H1 (cell line): ENCODE measurements around the gene IFIT5. TPM values are rescaled to one million over a fixed set of nuclear protein-coding genes. Genes with fewer than 3 reads are reported as not detected.

Source experiments
- CTCF ChIA-PET: fragments of 300-600 bp; sonication (Branson Sonifier 250); formaldehyde crosslinking; loops from one replicate; lab custom pipeline; 2021; ENCODE audit not compliant: partially characterized antibody; lab: Charles Lee
- POLR2A ChIA-PET: fragments of 300-600 bp; sonication (Branson Sonifier 250); formaldehyde crosslinking; loops from one replicate; lab custom pipeline; 2021; ENCODE audit warnings: inconsistent platforms; ENCODE audit not compliant: partially characterized antibody; lab: Charles Lee
- DNase-seq, 2 experiments: peaks; one replicate each; pipeline versions ENCODE4 v3.0.0 to v3.0.0-alpha.2; 2010 to 2022; ENCODE audit warnings: low spot score in 2 of 2, low read depth in 1 of 2, mixed read lengths in 1 of 2
- FAIRE-seq: peaks from 2 replicates; lab custom pipeline; 2011; peaks lifted over from hg19 to GRCh38; lab: Jason Lieb, UNC
- H2AFZ ChIP-seq: 2 replicates; pipeline ENCODE4 v1.8.1; 2012; ENCODE audit warnings: low read length, inconsistent platforms
- H2AK5ac ChIP-seq: 2 replicates; pipeline ENCODE4 v1.6.1; 2013; ENCODE audit warnings: low read depth, low read length
- H2BK120ac ChIP-seq: replicated peaks from 2 replicates; pipeline ENCODE3; 2013; ENCODE audit warnings: low read depth, low read length, inconsistent platforms
- H2BK12ac ChIP-seq: 2 replicates; pipeline ENCODE4 v1.6.1; 2013; ENCODE audit warnings: low read depth, low read length
- H2BK15ac ChIP-seq: 2 replicates; pipeline ENCODE4 v1.6.1; 2013; ENCODE audit warnings: low read length
- H2BK20ac ChIP-seq: 2 replicates; pipeline ENCODE4 v1.6.1; 2013; ENCODE audit warnings: low read length
- H2BK5ac ChIP-seq: 2 replicates; pipeline ENCODE4 v1.6.1; 2013; ENCODE audit warnings: low read depth, low read length
- H3K14ac ChIP-seq: 2 replicates; pipeline ENCODE4 v1.6.1; 2013; ENCODE audit warnings: inconsistent platforms; ENCODE audit not compliant: insufficient read length
- H3K18ac ChIP-seq: 2 replicates; pipeline ENCODE4 v1.6.1; 2013; ENCODE audit warnings: low read length; ENCODE audit errors: extremely low read depth
- H3K23ac ChIP-seq: 2 replicates; pipeline ENCODE4 v1.6.1; 2013; ENCODE audit warnings: inconsistent platforms; ENCODE audit not compliant: insufficient read length
- H3K23me2 ChIP-seq: 2 replicates; pipeline ENCODE4 v1.6.1; 2013; ENCODE audit warnings: low read depth, low read length
- H3K27ac ChIP-seq: 2 replicates; pipeline ENCODE4 v1.6.1; 2011; ENCODE audit warnings: low read depth, low read length, inconsistent platforms
- H3K27me3 ChIP-seq, 4 experiments: replicated peaks in 1 of 4; 1 replicate in 1 of 4; 2 replicates in 3 of 4; pipeline versions ENCODE4 v1.6.1 to v1.8.1; 2011 to 2013; ENCODE audit warnings: low read length in 3 of 4, mild to moderate bottlenecking in 3 of 4, inconsistent platforms in 2 of 4, mixed read lengths in 2 of 4, moderate library complexity in 1 of 4; ENCODE audit not compliant: control insufficient read depth in 3 of 4, insufficient read depth in 3 of 4; ENCODE audit errors: extremely low read depth in 1 of 4
- H3K36me3 ChIP-seq, 4 experiments: 2 replicates each; pipeline versions ENCODE4 v1.6.1 to v1.8.1; 2011 to 2013; ENCODE audit warnings: mild to moderate bottlenecking in 4 of 4, low read length in 3 of 4, moderate library complexity in 2 of 4, control low read depth in 1 of 4, inconsistent platforms in 1 of 4; ENCODE audit not compliant: insufficient read depth in 4 of 4, control insufficient read depth in 2 of 4
- H3K4ac ChIP-seq: replicated peaks from 2 replicates; pipeline ENCODE3; 2013; ENCODE audit warnings: low read length, low read depth, mixed read lengths, inconsistent platforms; ENCODE audit not compliant: insufficient read length
- H3K4me1 ChIP-seq, 4 experiments: replicated peaks in 1 of 4; 1 replicate in 1 of 4; 2 replicates in 3 of 4; pipeline versions ENCODE4 v1.6.1 to v1.8.1; 2011 to 2013; ENCODE audit warnings: low read length in 3 of 4, inconsistent platforms in 2 of 4, mixed read lengths in 1 of 4; ENCODE audit not compliant: insufficient read depth in 4 of 4, control insufficient read depth in 3 of 4
- H3K4me2 ChIP-seq, 2 experiments: 2 replicates each; pipeline versions ENCODE4 v1.6.1 to v1.8.1; 2011 to 2013; ENCODE audit warnings: low read depth in 2 of 2, low read length in 2 of 2, control low read depth in 1 of 2, inconsistent platforms in 1 of 2, mild to moderate bottlenecking in 1 of 2; ENCODE audit not compliant: insufficient read depth in 1 of 2
- H3K4me3 ChIP-seq, 4 experiments: fragments of 200-600, 300-600 bp in 1 of 4; sonication (generic), shearing (Covaris generic), sonication (Bioruptor Twin) in 1 of 4; 2 replicates each; pipeline versions ENCODE4 v1.5.1 to v1.8.1; 2011 to 2016; ENCODE audit warnings: low read length in 4 of 4, low read depth in 3 of 4, control low read depth in 2 of 4, inconsistent platforms in 2 of 4, mild to moderate bottlenecking in 2 of 4, mixed read lengths in 1 of 4, moderate library complexity in 1 of 4; ENCODE audit not compliant: insufficient read depth in 2 of 4; ENCODE audit errors: extremely low read depth in 1 of 4
- H3K56ac ChIP-seq: replicated peaks from 2 replicates; pipeline ENCODE3; 2013; ENCODE audit warnings: low read depth, mild to moderate bottlenecking, mixed read lengths, low read length, inconsistent platforms; ENCODE audit not compliant: insufficient read length
- H3K79me1 ChIP-seq: 2 replicates; pipeline ENCODE4 v1.6.1; 2013; ENCODE audit warnings: low read depth, low read length, control low read depth
- H3K79me2 ChIP-seq, 2 experiments: 2 replicates each; pipeline versions ENCODE4 v1.6.1 to v1.8.1; 2012 to 2013; ENCODE audit warnings: low read length in 2 of 2, mild to moderate bottlenecking in 2 of 2, inconsistent platforms in 1 of 2; ENCODE audit not compliant: insufficient read depth in 2 of 2, control insufficient read depth in 1 of 2
- H3K9ac ChIP-seq, 4 experiments: replicated peaks in 1 of 4; 1 replicate in 1 of 4; 2 replicates in 3 of 4; pipeline versions ENCODE4 v1.6.1 to v1.8.1; 2011 to 2013; ENCODE audit warnings: low read depth in 3 of 4, low read length in 3 of 4, control low read depth in 2 of 4, mild to moderate bottlenecking in 2 of 4, moderate library complexity in 2 of 4, inconsistent platforms in 1 of 4; ENCODE audit errors: extremely low read depth in 1 of 4
- H3K9me3 ChIP-seq, 2 experiments: 2 replicates each; pipeline versions ENCODE4 v1.6.1 to v1.8.1; 2012 to 2013; ENCODE audit warnings: mild to moderate bottlenecking in 2 of 2, moderate library complexity in 2 of 2, control low read depth in 1 of 2, inconsistent platforms in 1 of 2, low read depth in 1 of 2, low read length in 1 of 2, mixed read lengths in 1 of 2; ENCODE audit not compliant: insufficient read depth in 2 of 2
- H4K20me1 ChIP-seq, 2 experiments: replicated peaks in 1 of 2; 2 replicates each; pipeline versions ENCODE3 to v1.8.1; 2011 to 2013; ENCODE audit warnings: inconsistent platforms in 2 of 2, low read length in 2 of 2, mild to moderate bottlenecking in 1 of 2; ENCODE audit not compliant: insufficient read depth in 2 of 2, control insufficient read depth in 1 of 2
- H4K5ac ChIP-seq: 2 replicates; pipeline ENCODE4 v1.6.1; 2013; ENCODE audit warnings: low read length, low read depth, mixed read lengths, inconsistent platforms; ENCODE audit not compliant: insufficient read length
- H4K8ac ChIP-seq: 2 replicates; pipeline ENCODE4 v1.8.0; 2013; ENCODE audit warnings: mild to moderate bottlenecking, moderate library complexity, low read length, inconsistent platforms; ENCODE audit not compliant: insufficient read depth; ENCODE audit errors: extremely low read depth
- H4K91ac ChIP-seq: replicated peaks from 2 replicates; pipeline ENCODE3; 2013; ENCODE audit warnings: low read length, mixed read lengths, inconsistent platforms; ENCODE audit not compliant: insufficient read length
- BRCA1 ChIP-seq: IDR thresholded peaks from 2 replicates; pipeline ENCODE4 v1.6.1; 2012; ENCODE audit warnings: low read depth, low read length, improper control_type of control experiment
- CEBPB ChIP-seq: IDR thresholded peaks from 2 replicates; pipeline ENCODE4 v1.6.1; 2012; ENCODE audit warnings: low read depth, low read length
- EZH2 ChIP-seq: fragments of 200-600 bp; sonication (generic); IDR thresholded peaks from 2 replicates; pipeline ENCODE4 v1.7.1; 2012; ENCODE audit warnings: low read depth, mild to moderate bottlenecking, moderate library complexity, low read length, inconsistent platforms; ENCODE audit not compliant: severe bottlenecking
- SIX5 ChIP-seq: IDR thresholded peaks from 2 replicates; pipeline ENCODE4 v1.6.1; 2011; ENCODE audit warnings: mild to moderate bottlenecking, low read depth, low read length
- SP4 ChIP-seq: IDR thresholded peaks from 2 replicates; pipeline ENCODE4 v1.6.1; 2012; ENCODE audit warnings: low read length, inconsistent platforms
- WGBS, 2 experiments: shearing (Covaris generic) in 1 of 2; methylation state at CpG; one replicate each; pipeline versions ENCODE4 v1.1.6 to v1.1.7; 2013 to 2015; ENCODE audit warnings: low lambda C conversion rate in 2 of 2, mixed read lengths in 2 of 2, inconsistent platforms in 1 of 2, low coverage in 1 of 2, missing lambda C conversion rate in 1 of 2; ENCODE audit not compliant: insufficient replicate concordance in 2 of 2, insufficient coverage in 1 of 2, insufficient read length in 1 of 2; ENCODE audit errors: extremely low coverage in 1 of 2, missing lambda C conversion rate in 1 of 2; 5-methylcytosine and 5-hydroxymethylcytosine counted together
- polyA plus RNA-seq, 7 experiments: library from polyadenylated mRNA; depleted of rRNA in 3 of 7; stranded (reverse) in 5 of 7; unstranded in 2 of 7; fragments of >200 nt in 5 of 7; fragments of 200-250 nt in 2 of 7; gene quantifications; 1 replicate in 5 of 7; 2 replicates in 1 of 7; 4 replicates in 1 of 7; pipeline versions ENCODE4 v1.2.1 to v1.2.3, GENCODE V29; 2011 to 2013; ENCODE audit warnings: missing spikeins in 2 of 7, mixed read lengths in 2 of 7
- total RNA-seq: library from RNA; stranded (reverse); fragmentation: NEBNext Ultra II Directional; extraction: Animal tissue kit (Norgen Biotek cat#: 25700); gene quantifications from 2 replicates; pipeline ENCODE4 v1.2.1, GENCODE V29; 2021

Gene IFIT5
- total and polyA plus RNA-seq, 2 of the 8 experiments (the other 6 are each of a cell fraction or from before 2014, with no cell fraction given), result 0.94 to 2.6 TPM

GRCh38 chr10:89440226-89441009 lies 26.1 kb downstream of the IFIT5 start:
- no peak for FAIRE-seq
- no peak overlapping the region for H3K56ac ChIP-seq

More at GRCh38 chr10:89440226-89441009, 26.1 kb downstream of the IFIT5 start:
- Histone ChIP-seq H3K79me1 (no peaks in the 10 kb centered on the region), H3K18ac (no peak overlapping the region), H3K36me3 (no peaks in the 10 kb centered on the region), H3K4ac (no peak overlapping the region), H2AK5ac (no peak overlapping the region), H3K27ac (no peak overlapping the region), H3K4me3 (no peak overlapping the region), H2BK12ac (no peak overlapping the region), H4K91ac (no peak overlapping the region), H2BK120ac (no peak overlapping the region), H4K5ac (no peak overlapping the region), H3K4me2 (no peak overlapping the region), H3K23me2 (no peaks in the 10 kb centered on the region), H2BK5ac (no peak overlapping the region), H4K20me1 (no peaks in the 10 kb centered on the region), H3K9ac (no peak overlapping the region), H3K14ac (no peak overlapping the region), H3K27me3 (no peaks in the 10 kb centered on the region; a peak in 1 of 7 replicates), H4K8ac (no peak overlapping the region), H3K79me2 (no peaks in the 10 kb centered on the region), H3K4me1 (no peaks in the 10 kb centered on the region), H3K23ac (no peak overlapping the region), H2BK15ac (no peak overlapping the region), H2AFZ (no peak overlapping the region), H2BK20ac (no peak overlapping the region), H3K9me3 (peaks cover 4 to 9% of the 10 kb centered on the region in 2 experiments; a peak in 2 of 4 replicates)
- DNase-seq, result no peak
- TF ChIP-seq EZH2, result no peak
- TF ChIP-seq SIX5, result no peak
- TF ChIP-seq CEBPB, result no peak
- TF ChIP-seq BRCA1, result no peak
- TF ChIP-seq SP4, result no peak
- ChIA-PET POLR2A (interaction anchor here (0.6 kb wide), 1 partner anchor 124 kb away, joined by 4 read pairs; no protein-coding TSS in a partner anchor), CTCF (interaction anchor here (0.6 to 0.9 kb wide), 2 partner anchors 125 to 568 kb away, joined by 3 to 4 read pairs; no protein-coding TSS in a partner anchor)
- WGBS, 2 experiments, result 85% methylated on average over 4 of the region's 4 CpGs; no CpG with 5 or more reads in 1 of the 2 experiments
